Activated CD4-positive, alpha-beta memory T cell treated with anti-CD3 and anti-CD28 coated beads, Interleukin-2, amount 10 ng/mL, durations not matched to agents 7 days and 5 days (primary cell): ENCODE data around the gene FOXP2. TPM values are rescaled to one million over a fixed set of nuclear protein-coding genes. Genes with fewer than 3 reads are reported as not detected.
"Not testable (repeated sequence)": the region's sequence is repeated elsewhere in the genome, so short reads cannot be mapped to it uniquely, and the experiment has no call there.

Experiments
- CTCF ChIA-PET: fragments of 350-600 bp; sonication (Branson Sonifier 250); formaldehyde crosslinking; loops from one replicate; lab custom pipeline; 2021; ENCODE audit warnings: antibody characterized with exemption, inconsistent platforms; lab: Charles Lee
- POLR2A ChIA-PET: fragments of 350-600 bp; sonication (Branson Sonifier 250); formaldehyde crosslinking; loops from one replicate; lab custom pipeline; 2021; ENCODE audit warnings: antibody characterized with exemption; lab: Charles Lee
- DNase-seq: peaks from one replicate; pipeline ENCODE4 v3.0.0-alpha.2; 2020
- H3K27ac Mint-ChIP-seq: one replicate; pipeline ENCODE4 v1.8.0; 2021; ENCODE audit warnings: mild to moderate bottlenecking, mixed read lengths
- H3K27me3 Mint-ChIP-seq: one replicate; pipeline ENCODE4 v1.8.0; 2021; ENCODE audit warnings: mixed read lengths
- H3K36me3 Mint-ChIP-seq: one replicate; pipeline ENCODE4 v1.8.0; 2021; ENCODE audit warnings: low read depth, mixed read lengths
- H3K4me1 Mint-ChIP-seq: one replicate; pipeline ENCODE4 v1.8.0; 2021; ENCODE audit warnings: mixed read lengths
- H3K4me3 Mint-ChIP-seq: one replicate; pipeline ENCODE4 v1.8.0; 2021; ENCODE audit warnings: mild to moderate bottlenecking, mixed read lengths
- H3K9me3 Mint-ChIP-seq: one replicate; pipeline ENCODE4 v1.8.0; 2021; ENCODE audit warnings: mixed read lengths
- total RNA-seq, 2 experiments: library from RNA; stranded (reverse); gene quantifications; one replicate each; pipeline ENCODE4 v1.2.3, GENCODE V29; 2021

The FOXP2 gene
- total RNA-seq, 2 experiments from 2014 or later: not detected

DNA sequence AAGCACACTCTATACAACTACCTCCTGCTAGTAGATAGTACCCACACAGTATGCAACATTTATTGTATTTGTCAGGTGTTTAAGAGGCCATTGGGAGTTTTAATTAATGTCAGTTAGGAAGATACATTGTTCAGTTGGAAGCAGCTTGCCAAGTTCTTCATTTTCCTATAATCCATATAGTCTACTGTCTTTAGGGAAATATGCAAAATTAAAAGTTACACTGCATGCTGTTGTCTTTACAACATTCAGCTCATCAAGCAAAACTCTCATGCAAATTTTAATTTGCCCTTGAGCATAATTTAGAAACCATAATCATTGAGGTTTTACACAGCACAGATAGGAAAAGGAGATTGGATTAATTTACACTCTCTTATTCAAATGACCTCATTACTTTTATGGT, 17.4 kb downstream of the FOXP2 start:
- no peak for DNase-seq
- Mint-ChIP-seq H3K9me3 (no peaks in the 10 kb centered on the region), H3K36me3 (no peaks in the 10 kb centered on the region), H3K27me3 (no peaks in the 10 kb centered on the region), H3K27ac (no peak overlapping the region), H3K4me1 (no peaks in the 10 kb centered on the region), H3K4me3 (no peak overlapping the region)
- POLR2A ChIA-PET: no interaction called here
- CTCF ChIA-PET: no interaction called here

DNA sequence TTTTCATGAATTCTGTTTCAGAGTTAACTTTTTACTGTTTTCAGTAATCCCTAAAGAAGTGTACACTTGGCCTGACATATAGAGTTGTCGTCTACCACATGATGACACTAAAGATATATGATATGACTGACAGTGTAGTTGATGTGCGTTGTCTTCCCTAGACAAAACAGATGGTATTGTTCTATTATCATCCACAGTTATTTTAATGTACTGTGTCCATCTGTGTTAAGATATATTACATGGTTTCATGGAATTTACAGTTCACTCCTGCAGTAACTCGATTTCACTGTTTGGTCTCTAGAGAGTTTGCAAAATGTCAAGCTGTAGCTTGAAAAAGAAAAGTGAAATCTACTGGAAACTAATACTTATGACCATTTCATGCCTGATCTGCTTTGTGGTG, 18.1 kb downstream of the FOXP2 start:
- H3K27me3 Mint-ChIP-seq: no peaks in the 10 kb centered on the region
- no peak overlapping the region for H3K4me3 Mint-ChIP-seq
- no peak overlapping the region for H3K27ac Mint-ChIP-seq
- ChIA-PET POLR2A (no interaction called here), CTCF (no interaction called here)
- H3K9me3 Mint-ChIP-seq: no peaks in the 10 kb centered on the region
- H3K36me3 Mint-ChIP-seq: no peaks in the 10 kb centered on the region
- DNase-seq: no peak
- no peaks in the 10 kb centered on the region for H3K4me1 Mint-ChIP-seq

DNA sequence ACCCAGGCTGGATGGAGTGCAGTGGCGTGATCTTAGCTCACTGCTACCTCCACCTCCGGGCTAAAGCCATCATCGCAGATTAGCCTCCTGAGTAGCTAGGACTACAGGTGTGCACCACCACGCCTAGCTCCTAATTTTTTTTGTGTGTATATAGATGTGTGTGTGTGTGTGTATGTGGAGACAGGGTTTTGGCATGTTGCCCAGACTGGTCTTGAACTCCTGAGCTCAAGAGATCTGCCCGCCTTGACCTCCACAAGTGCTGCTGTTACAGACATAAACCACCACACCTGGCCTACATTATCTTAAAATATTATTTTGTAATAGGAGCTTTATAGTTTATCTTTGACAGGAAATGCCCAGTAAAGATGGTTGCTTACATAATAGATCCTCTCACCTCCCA, 25.0 kb downstream of the FOXP2 start:
- ChIA-PET CTCF (no interaction called here), POLR2A (no interaction called here)
- DNase-seq: no peak
- Mint-ChIP-seq H3K4me3 (no peak overlapping the region), H3K27me3 (no peaks in the 10 kb centered on the region), H3K9me3 (no peaks in the 10 kb centered on the region), H3K4me1 (no peaks in the 10 kb centered on the region), H3K36me3 (no peaks in the 10 kb centered on the region), H3K27ac (no peak overlapping the region)

- H3K36me3 Mint-ChIP-seq, DNase-seq, H3K27me3 Mint-ChIP-seq, H3K4me3 Mint-ChIP-seq, H3K9me3 Mint-ChIP-seq, CTCF ChIA-PET, H3K27ac Mint-ChIP-seq, H3K4me1 Mint-ChIP-seq, POLR2A ChIA-PET: not testable (repeated sequence)
Measured at GRCh38 chr7:114440927-114441326, 26.3 kb downstream of the FOXP2 start.

GRCh38 chr7:114444196-114444595, 29.6 kb downstream of the FOXP2 start:
- Mint-ChIP-seq H3K4me3 (no peak overlapping the region), H3K36me3 (no peaks in the 10 kb centered on the region), H3K9me3 (no peaks in the 10 kb centered on the region), H3K4me1 (no peaks in the 10 kb centered on the region), H3K27me3 (peaks cover 5% of the 10 kb centered on the region), H3K27ac (no peak overlapping the region)
- ChIA-PET CTCF (no interaction called here), POLR2A (no interaction called here)
- no peak for DNase-seq

DNA sequence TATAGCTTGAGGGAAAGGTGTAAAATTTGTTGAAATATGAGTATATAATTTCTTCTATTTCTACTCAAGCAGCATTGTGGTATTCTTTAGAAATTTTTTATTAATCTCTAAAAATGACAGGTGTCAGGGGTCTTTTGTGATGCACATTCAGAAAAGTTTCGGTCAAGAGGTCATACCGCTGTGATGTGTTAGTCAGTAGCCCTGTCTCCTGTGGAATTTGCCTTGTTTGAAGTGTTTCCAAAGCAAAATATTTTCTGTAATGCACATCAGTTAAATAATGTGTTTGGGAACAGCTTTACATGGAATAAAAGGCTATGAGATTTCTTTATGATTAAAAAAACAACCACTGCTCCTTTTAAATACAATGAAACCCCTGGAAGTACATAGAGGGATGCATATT, 35.8 kb downstream of the FOXP2 start:
- H3K27me3 Mint-ChIP-seq: peaks cover 5% of the 10 kb centered on the region
- H3K4me3 Mint-ChIP-seq: no peak overlapping the region
- no peaks in the 10 kb centered on the region for H3K4me1 Mint-ChIP-seq
- DNase-seq: no peak
- H3K27ac Mint-ChIP-seq: no peak overlapping the region
- H3K36me3 Mint-ChIP-seq: no peaks in the 10 kb centered on the region
- H3K9me3 Mint-ChIP-seq: no peaks in the 10 kb centered on the region
- ChIA-PET POLR2A (interaction anchor here (0.6 kb wide), 1 partner anchor 29 kb away, joined by 4 read pairs; no protein-coding TSS in a partner anchor), CTCF (no interaction called here)

- H3K4me1 Mint-ChIP-seq: no peaks in the 10 kb centered on the region
- no peak overlapping the region for H3K27ac Mint-ChIP-seq
- no peak for DNase-seq
- no peaks in the 10 kb centered on the region for H3K9me3 Mint-ChIP-seq
- H3K4me3 Mint-ChIP-seq: no peak overlapping the region
- POLR2A ChIA-PET: no interaction called here
- H3K27me3 Mint-ChIP-seq: no peaks in the 10 kb centered on the region
- H3K36me3 Mint-ChIP-seq: no peaks in the 10 kb centered on the region
- CTCF ChIA-PET: no interaction called here
Measured at GRCh38 chr7:114459574-114459973, 45.0 kb downstream of the FOXP2 start.

GRCh38 chr7:114460021-114460420, 45.4 kb downstream of the FOXP2 start:
- Mint-ChIP-seq H3K4me1 (no peaks in the 10 kb centered on the region), H3K4me3 (no peak overlapping the region), H3K9me3 (no peaks in the 10 kb centered on the region), H3K27ac (no peak overlapping the region), H3K36me3 (no peaks in the 10 kb centered on the region), H3K27me3 (no peaks in the 10 kb centered on the region)
- no peak for DNase-seq
- ChIA-PET POLR2A (no interaction called here), CTCF (interaction anchor here (0.6 kb wide), 1 partner anchor 440 kb away, joined by 3 read pairs; no protein-coding TSS in a partner anchor)

DNA sequence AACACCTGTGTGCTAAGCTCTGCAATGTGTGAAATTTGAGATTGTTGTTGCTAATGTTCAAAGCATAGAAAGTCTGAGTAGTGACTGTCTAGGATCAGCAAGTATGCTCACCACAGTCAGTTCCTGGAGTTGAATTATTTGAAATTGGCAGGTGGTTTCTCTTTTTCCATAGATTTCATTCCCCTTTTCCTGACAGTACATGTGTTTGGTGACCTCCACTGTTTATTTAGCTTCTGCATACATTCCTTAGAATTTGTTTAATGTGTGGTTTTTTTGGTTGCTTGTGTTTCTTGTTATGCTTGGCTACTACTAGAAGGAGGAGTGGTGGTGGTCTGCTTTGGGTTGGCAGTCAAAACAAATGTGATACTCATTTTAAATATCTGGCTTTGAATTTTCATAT, 52.3 kb downstream of the FOXP2 start:
- POLR2A ChIA-PET: no interaction called here
- Mint-ChIP-seq H3K9me3 (no peaks in the 10 kb centered on the region), H3K27me3 (peaks cover 1% of the 10 kb centered on the region), H3K4me1 (no peaks in the 10 kb centered on the region), H3K27ac (no peak overlapping the region), H3K4me3 (no peak overlapping the region), H3K36me3 (no peaks in the 10 kb centered on the region)
- DNase-seq: no peak
- CTCF ChIA-PET: interaction anchor here (0.5 kb wide), 1 partner anchor 570 kb away, joined by 3 read pairs; no protein-coding TSS in a partner anchor

DNA sequence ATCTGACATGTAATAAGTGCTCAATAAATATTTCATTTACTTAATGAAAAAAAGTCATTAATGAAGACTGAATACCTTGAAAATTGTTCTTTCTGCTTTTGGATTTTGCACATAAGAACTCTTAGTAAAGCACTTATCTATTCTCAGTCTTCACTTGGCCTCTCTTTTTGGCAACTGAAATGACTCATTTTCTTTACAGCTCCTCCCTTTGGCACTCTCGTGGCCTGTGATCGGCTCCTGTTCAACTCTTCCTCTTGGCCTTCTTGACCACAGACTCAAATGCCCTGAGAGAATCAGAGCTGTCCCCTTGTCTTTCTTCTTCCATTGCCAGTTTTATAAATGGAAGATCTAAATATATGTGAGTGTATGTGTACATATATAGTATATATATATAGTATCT, 54.2 kb downstream of the FOXP2 start:
- CTCF ChIA-PET: no interaction called here
- Mint-ChIP-seq H3K36me3 (no peaks in the 10 kb centered on the region), H3K27ac (no peak overlapping the region), H3K4me1 (no peaks in the 10 kb centered on the region), H3K9me3 (no peaks in the 10 kb centered on the region), H3K27me3 (peaks cover 1% of the 10 kb centered on the region), H3K4me3 (no peak overlapping the region)
- DNase-seq: no peak
- POLR2A ChIA-PET: no interaction called here

- H3K4me1 Mint-ChIP-seq: no peaks in the 10 kb centered on the region
- H3K27ac Mint-ChIP-seq: no peak overlapping the region
- ChIA-PET CTCF (no interaction called here), POLR2A (no interaction called here)
- no peaks in the 10 kb centered on the region for H3K36me3 Mint-ChIP-seq
- no peak for DNase-seq
- H3K27me3 Mint-ChIP-seq: peaks cover 1% of the 10 kb centered on the region
- H3K4me3 Mint-ChIP-seq: no peak overlapping the region
- no peaks in the 10 kb centered on the region for H3K9me3 Mint-ChIP-seq
Measured at GRCh38 chr7:114472896-114473512, 58.4 kb downstream of the FOXP2 start.

GRCh38 chr7:114478384-114478783, 63.8 kb downstream of the FOXP2 start:
- Mint-ChIP-seq H3K36me3 (no peaks in the 10 kb centered on the region), H3K27ac (no peak overlapping the region), H3K27me3 (no peaks in the 10 kb centered on the region), H3K4me3 (no peak overlapping the region), H3K9me3 (no peaks in the 10 kb centered on the region), H3K4me1 (no peaks in the 10 kb centered on the region)
- no peak for DNase-seq
- POLR2A ChIA-PET: no interaction called here
- CTCF ChIA-PET: no interaction called here

- Mint-ChIP-seq H3K4me3 (no peak overlapping the region), H3K27ac (no peak overlapping the region), H3K27me3 (no peaks in the 10 kb centered on the region), H3K36me3 (no peaks in the 10 kb centered on the region), H3K9me3 (no peaks in the 10 kb centered on the region), H3K4me1 (no peaks in the 10 kb centered on the region)
- ChIA-PET POLR2A (no interaction called here), CTCF (no interaction called here)
- no peak for DNase-seq
Measured at GRCh38 chr7:114481999-114482398, 67.4 kb downstream of the FOXP2 start.

- no peaks in the 10 kb centered on the region for H3K4me1 Mint-ChIP-seq
- ChIA-PET CTCF (no interaction called here), POLR2A (no interaction called here)
- H3K4me3 Mint-ChIP-seq: no peak overlapping the region
- H3K36me3 Mint-ChIP-seq: no peaks in the 10 kb centered on the region
- H3K27ac Mint-ChIP-seq: no peak overlapping the region
- DNase-seq: no peak
- H3K27me3 Mint-ChIP-seq: no peaks in the 10 kb centered on the region
- peaks cover 6% of the 10 kb centered on the region for H3K9me3 Mint-ChIP-seq
Measured at GRCh38 chr7:114484226-114484625, 69.6 kb downstream of the FOXP2 start.
